ENCODE data around the gene CRISP2. TPM values are rescaled to one million over a fixed set of nuclear protein-coding genes. Genes with fewer than 3 reads are reported as not detected.

The CRISP2 gene
- total RNA-seq, 1 donor from 2014 or later: not detected

DNA sequence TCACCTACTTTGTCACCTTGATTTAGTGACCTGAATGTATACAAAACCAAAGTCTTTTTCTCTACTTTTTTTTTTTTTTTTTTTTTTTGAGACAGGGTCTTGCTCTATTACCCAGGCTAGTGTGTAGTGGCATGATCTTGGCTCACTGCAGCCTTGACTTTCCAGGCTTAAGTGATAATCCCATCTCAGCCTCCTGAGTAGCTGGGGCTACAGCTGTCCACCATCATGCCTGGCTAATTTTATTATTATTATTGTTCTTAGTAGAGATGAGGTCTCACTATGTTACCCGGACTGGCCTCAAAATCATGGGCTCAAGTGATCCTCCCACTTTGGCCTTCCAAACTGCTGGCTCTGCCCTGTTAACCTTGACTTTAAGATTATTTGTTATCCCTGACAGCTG lies 37.5 kb downstream of the CRISP2 start:
- Histone ChIP-seq H3K4me3 (ENCODE audit: insufficient read depth, low read depth, low read length) (no peak overlapping the region), H3K9ac (ENCODE audit: low read length) (no peak overlapping the region), H4K20me1 (ENCODE audit: insufficient read depth, low read length) (no peaks in the 10 kb centered on the region), H3K4me2 (ENCODE audit: low read length) (no peak overlapping the region), H3K27me3 (ENCODE audit: insufficient read depth, low read length) (no peaks in the 10 kb centered on the region), H3K9me3 (ENCODE audit: insufficient read depth, low read depth, low read length) (no peaks in the 10 kb centered on the region), H3K79me2 (ENCODE audit: insufficient read depth, low read length) (no peaks in the 10 kb centered on the region), H3K27ac (ENCODE audit: low read depth, low read length) (no peak overlapping the region), H3K4me1 (ENCODE audit: insufficient read depth, low read length) (no peaks in the 10 kb centered on the region), H3K36me3 (ENCODE audit: insufficient read depth, low read length) (no peaks in the 10 kb centered on the region), H2AFZ (ENCODE audit: low read depth, low read length) (no peak overlapping the region)
- H3K27me3 Mint-ChIP-seq (ENCODE audit: low read depth, unreplicated experiment): no peaks in the 10 kb centered on the region
- no peaks in the 10 kb centered on the region for H3K36me3 Mint-ChIP-seq (ENCODE audit: low read depth, unreplicated experiment)
- no peak overlapping the region for H3K27ac Mint-ChIP-seq (ENCODE audit: unreplicated experiment)
- peaks cover 4% of the 10 kb centered on the region for H3K4me1 Mint-ChIP-seq (ENCODE audit: low read depth, unreplicated experiment)
- TF ChIP-seq, protein P1, sequence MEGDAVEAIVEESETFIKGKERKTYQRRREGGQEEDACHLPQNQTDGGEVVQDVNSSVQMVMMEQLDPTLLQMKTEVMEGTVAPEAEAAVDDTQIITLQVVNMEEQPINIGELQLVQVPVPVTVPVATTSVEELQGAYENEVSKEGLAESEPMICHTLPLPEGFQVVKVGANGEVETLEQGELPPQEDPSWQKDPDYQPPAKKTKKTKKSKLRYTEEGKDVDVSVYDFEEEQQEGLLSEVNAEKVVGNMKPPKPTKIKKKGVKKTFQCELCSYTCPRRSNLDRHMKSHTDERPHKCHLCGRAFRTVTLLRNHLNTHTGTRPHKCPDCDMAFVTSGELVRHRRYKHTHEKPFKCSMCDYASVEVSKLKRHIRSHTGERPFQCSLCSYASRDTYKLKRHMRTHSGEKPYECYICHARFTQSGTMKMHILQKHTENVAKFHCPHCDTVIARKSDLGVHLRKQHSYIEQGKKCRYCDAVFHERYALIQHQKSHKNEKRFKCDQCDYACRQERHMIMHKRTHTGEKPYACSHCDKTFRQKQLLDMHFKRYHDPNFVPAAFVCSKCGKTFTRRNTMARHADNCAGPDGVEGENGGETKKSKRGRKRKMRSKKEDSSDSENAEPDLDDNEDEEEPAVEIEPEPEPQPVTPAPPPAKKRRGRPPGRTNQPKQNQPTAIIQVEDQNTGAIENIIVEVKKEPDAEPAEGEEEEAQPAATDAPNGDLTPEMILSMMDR (IDR thresholded peaks at IDR 0.05; ENCODE audit: insufficient read depth, low read depth, low read length): no peak
- no peak for TF ChIP-seq EZH2 (IDR thresholded peaks at IDR 0.05; ENCODE audit: insufficient read depth, low read length)
- H3K9me3 Mint-ChIP-seq (ENCODE audit: unreplicated experiment): peaks cover 6% of the 10 kb centered on the region
- FAIRE-seq: no peak
- no peak overlapping the region for H3K4me3 Mint-ChIP-seq (ENCODE audit: unreplicated experiment)
- DNase-seq (ENCODE audit: low read depth): no peak

- DNase-seq (ENCODE audit: low read depth) (no peak), FAIRE-seq (no peak)
- H3K9ac ChIP-seq (ENCODE audit: low read length): no peak overlapping the region
- H3K9me3 ChIP-seq (ENCODE audit: insufficient read depth, low read depth, low read length): no peaks in the 10 kb centered on the region
- no peaks in the 10 kb centered on the region for H3K27me3 ChIP-seq (ENCODE audit: insufficient read depth, low read length)
- Mint-ChIP-seq H3K27ac (ENCODE audit: unreplicated experiment) (no peak overlapping the region), H3K9me3 (ENCODE audit: unreplicated experiment) (peaks cover 6% of the 10 kb centered on the region), H3K4me3 (ENCODE audit: unreplicated experiment) (no peak overlapping the region), H3K4me1 (ENCODE audit: low read depth, unreplicated experiment) (no peaks in the 10 kb centered on the region), H3K36me3 (ENCODE audit: low read depth, unreplicated experiment) (no peaks in the 10 kb centered on the region), H3K27me3 (ENCODE audit: low read depth, unreplicated experiment) (no peaks in the 10 kb centered on the region)
- H2AFZ ChIP-seq (ENCODE audit: low read depth, low read length): no peak overlapping the region
- H3K4me3 ChIP-seq (ENCODE audit: insufficient read depth, low read depth, low read length): no peak overlapping the region
- no peaks in the 10 kb centered on the region for H4K20me1 ChIP-seq (ENCODE audit: insufficient read depth, low read length)
- H3K4me2 ChIP-seq (ENCODE audit: low read length): no peak overlapping the region
- H3K36me3 ChIP-seq (ENCODE audit: insufficient read depth, low read length): no peaks in the 10 kb centered on the region
- H3K79me2 ChIP-seq (ENCODE audit: insufficient read depth, low read length): no peaks in the 10 kb centered on the region
- H3K4me1 ChIP-seq (ENCODE audit: insufficient read depth, low read length): no peaks in the 10 kb centered on the region
- H3K27ac ChIP-seq (ENCODE audit: low read depth, low read length): no peak overlapping the region
- TF ChIP-seq EZH2 (IDR thresholded peaks at IDR 0.05; ENCODE audit: insufficient read depth, low read length): no peak
- TF ChIP-seq, protein P1 (IDR thresholded peaks at IDR 0.05; ENCODE audit: insufficient read depth, low read depth, low read length): no peak
Measured at GRCh38 chr6:49668083-49668511, 45.2 kb downstream of the CRISP2 start.

DNA sequence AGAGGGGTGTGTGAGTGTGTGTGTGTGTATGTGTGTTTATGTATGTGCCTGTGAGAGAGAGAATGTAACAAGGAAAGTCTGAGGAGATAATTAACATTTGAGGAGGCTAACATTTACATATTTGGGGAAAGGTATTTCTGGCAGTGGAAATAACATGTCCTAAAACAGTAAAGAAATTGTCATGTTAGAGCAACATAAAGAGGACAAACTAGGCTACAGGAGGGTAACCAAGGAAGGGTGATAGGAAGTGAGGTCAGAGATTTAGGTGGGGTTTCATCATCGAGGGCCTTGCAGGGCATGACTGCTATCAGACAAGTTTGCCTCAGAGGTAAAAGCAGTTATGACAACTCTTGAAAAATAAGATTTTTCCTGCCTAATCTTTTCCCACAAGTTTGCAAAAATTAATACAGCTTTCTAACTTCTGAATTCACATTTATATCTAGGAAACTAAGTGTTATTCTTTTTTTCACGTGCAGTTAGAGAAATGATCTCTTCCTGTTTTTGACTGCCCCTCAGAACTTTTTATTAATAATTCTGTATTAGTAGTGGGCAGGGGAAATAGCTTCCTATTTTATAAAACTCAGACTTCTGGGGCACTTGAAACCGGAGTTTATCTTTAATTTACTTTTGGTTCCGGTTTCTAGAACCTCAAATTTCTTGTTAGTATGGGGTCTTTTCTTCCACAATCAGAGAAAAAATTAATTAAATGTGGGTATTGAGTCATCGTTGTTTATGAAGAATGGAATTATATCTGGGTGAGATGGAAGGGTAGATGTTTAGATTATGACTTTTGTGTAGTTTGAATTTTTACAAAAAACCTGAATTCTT lies 46.2 kb downstream of the CRISP2 start:
- H3K4me2 ChIP-seq (ENCODE audit: low read length): no peak overlapping the region
- Mint-ChIP-seq H3K27ac (ENCODE audit: unreplicated experiment) (no peak overlapping the region), H3K4me1 (ENCODE audit: low read depth, unreplicated experiment) (no peaks in the 10 kb centered on the region), H3K9me3 (ENCODE audit: unreplicated experiment) (peaks cover 2% of the 10 kb centered on the region), H3K36me3 (ENCODE audit: low read depth, unreplicated experiment) (no peaks in the 10 kb centered on the region), H3K4me3 (ENCODE audit: unreplicated experiment) (no peak overlapping the region), H3K27me3 (ENCODE audit: low read depth, unreplicated experiment) (no peaks in the 10 kb centered on the region)
- no peak overlapping the region for H3K27ac ChIP-seq (ENCODE audit: low read depth, low read length)
- no peak for FAIRE-seq
- H4K20me1 ChIP-seq (ENCODE audit: insufficient read depth, low read length): no peaks in the 10 kb centered on the region
- DNase-seq (ENCODE audit: low read depth): no peak
- no peaks in the 10 kb centered on the region for H3K79me2 ChIP-seq (ENCODE audit: insufficient read depth, low read length)
- no peaks in the 10 kb centered on the region for H3K36me3 ChIP-seq (ENCODE audit: insufficient read depth, low read length)
- no peak overlapping the region for H3K4me3 ChIP-seq (ENCODE audit: insufficient read depth, low read depth, low read length)
- TF ChIP-seq EZH2 (IDR thresholded peaks at IDR 0.05; ENCODE audit: insufficient read depth, low read length): no peak
- TF ChIP-seq, protein P1 (IDR thresholded peaks at IDR 0.05; ENCODE audit: insufficient read depth, low read depth, low read length): no peak
- H2AFZ ChIP-seq (ENCODE audit: low read depth, low read length): no peak overlapping the region
- H3K9ac ChIP-seq (ENCODE audit: low read length): no peak overlapping the region
- no peaks in the 10 kb centered on the region for H3K9me3 ChIP-seq (ENCODE audit: insufficient read depth, low read depth, low read length)
- H3K4me1 ChIP-seq (ENCODE audit: insufficient read depth, low read length): no peaks in the 10 kb centered on the region
- H3K27me3 ChIP-seq (ENCODE audit: insufficient read depth, low read length): no peaks in the 10 kb centered on the region

Data from astrocyte (in vitro differentiated cells and primary cell).